Stomach (tissue), 19 donors: ENCODE measurements around the gene STARD10. TPM values are rescaled to one million over a fixed set of nuclear protein-coding genes. Genes with fewer than 3 reads are reported as not detected.
A peak's percentile ranks its signal among the peaks of the same experiment; 100 is the strongest.

ENCODE experiments used
- DNase-seq, 2 donors: peaks; one replicate each; pipeline versions ENCODE4 v3.0.0 to v3.0.0-alpha.2; 2013 to 2019
- H3K27ac ChIP-seq, 5 donors: fragments of 200-600 bp in 4 of 5; sonication (generic) in 4 of 5; one replicate each; pipeline ENCODE4 v1.5.1; 2013 to 2019; ENCODE audit warnings: mild to moderate bottlenecking in 1 of 5, moderate library complexity in 1 of 5
- H3K27me3 ChIP-seq, 3 donors: fragments of 200-600 bp; sonication (generic); one replicate each; pipeline ENCODE4 v1.5.1; 2017 to 2019; ENCODE audit warnings: mixed run types in 1 of 3
- H3K36me3 ChIP-seq, 4 donors: fragments of 200-600 bp; sonication (generic); 1 replicate in 3 of 4; 2 replicates in 1 of 4; pipeline ENCODE4 v1.5.1; 2016 to 2019
- H3K4me1 ChIP-seq, 4 donors: fragments of 200-600 bp; sonication (generic); one replicate each; pipeline ENCODE4 v1.5.1; 2016 to 2019
- H3K4me3 ChIP-seq, 4 donors: fragments of 200-600 bp; sonication (generic) in 3 of 4; one replicate each; pipeline ENCODE4 v1.5.1; 2016 to 2019; ENCODE audit warnings: mild to moderate bottlenecking in 1 of 4
- H3K9me3 ChIP-seq, 4 donors: fragments of 200-600 bp; sonication (generic); one replicate each; pipeline ENCODE4 v1.5.1; 2016 to 2019
- EP300 ChIP-seq: sonication (generic); formaldehyde crosslinking; IDR thresholded peaks from one replicate; pipeline ENCODE4 v1.6.1; 2017; ENCODE audit warnings: antibody characterized with exemption
- POLR2A ChIP-seq, 4 donors: fragments of 450-650 bp; IDR thresholded peaks; one replicate each; pipeline ENCODE4 v1.6.1; 2016; ENCODE audit warnings: antibody characterized with exemption in 4 of 4, control low read depth in 2 of 4, mild to moderate bottlenecking in 1 of 4, moderate library complexity in 1 of 4
- POLR2AphosphoS5 ChIP-seq, 3 donors: sonication (generic); formaldehyde crosslinking; IDR thresholded peaks; one replicate each; pipeline ENCODE4 v1.6.1; 2016; ENCODE audit warnings: antibody characterized with exemption in 3 of 3
- WGBS, 5 donors: extraction: QIAGEN DNeasy Blood & Tissue Kit in 3 of 5; methylation state at CpG; one replicate each; pipeline versions ENCODE4 v1.1.5 to v1.1.7; 2013 to 2018; 5-methylcytosine and 5-hydroxymethylcytosine counted together
- intact Hi-C: fragments of 100-400 bp; cut with DNase I; formaldehyde crosslinking; loops from one replicate; pipeline ENCODE4 v1.15.1; 2023; ENCODE audit warnings: low total_unique reads
- long read RNA-seq, 10 donors: transcript quantifications; one replicate each; lab custom pipeline, GENCODE V29; 2026
- polyA plus RNA-seq, 3 donors: library from polyadenylated mRNA; stranded (reverse); fragments of 200-250 nt; gene quantifications; one replicate each; pipeline ENCODE4 v1.2.3, GENCODE V29; 2013
- total RNA-seq, 5 donors: library from RNA; depleted of rRNA; stranded (reverse); fragments of >200 nt; gene quantifications; one replicate each; pipeline versions ENCODE4 v1.1.0 to v1.2.3, GENCODE V29; 2014 to 2016
- TF ChIP-seq, protein P1 (sequence below), 7 experiments: fragments of 450-650 bp in 4 of 7; fragments of 200-600 bp in 3 of 7; sonication (generic) in 3 of 7; IDR thresholded peaks; one replicate each; pipeline ENCODE4 v1.5.1; 2016 to 2019; ENCODE audit warnings: antibody characterized with exemption in 7 of 7, control low read depth in 2 of 7, mild to moderate bottlenecking in 1 of 7
- donor health status: healthy with polysubstance abuse.
- donor health status: Bipolar disorder and iron deficiency.
- donor health status: healthy.

Gene STARD10, protein sequence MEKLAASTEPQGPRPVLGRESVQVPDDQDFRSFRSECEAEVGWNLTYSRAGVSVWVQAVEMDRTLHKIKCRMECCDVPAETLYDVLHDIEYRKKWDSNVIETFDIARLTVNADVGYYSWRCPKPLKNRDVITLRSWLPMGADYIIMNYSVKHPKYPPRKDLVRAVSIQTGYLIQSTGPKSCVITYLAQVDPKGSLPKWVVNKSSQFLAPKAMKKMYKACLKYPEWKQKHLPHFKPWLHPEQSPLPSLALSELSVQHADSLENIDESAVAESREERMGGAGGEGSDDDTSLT
- total RNA-seq (100 to 1,000 TPM; 125 to 895 (median 321) TPM), polyA plus RNA-seq (100 to 1,000 TPM; 310 to 950 (median 759) TPM)
- long read RNA-seq, donor 1, transcript STARD10-210 (7 exons, 1,100 nt), result major isoform, 42 of 92 reads
- long read RNA-seq, donor 1, partial matches to known transcripts, result 44 of 92 reads
- long read RNA-seq, donor 1, other reads (novel, unspliced or antisense), result 0 of 92 reads
- long read RNA-seq, donor 2, transcript STARD10-210 (7 exons, 1,100 nt), result major isoform, 44 of 80 reads
- long read RNA-seq, donor 2, partial matches to known transcripts, result 28 of 80 reads
- long read RNA-seq, donor 2, other reads (novel, unspliced or antisense), result 0 of 80 reads
- long read RNA-seq, donor 3, transcript STARD10-217 (3 exons, 506 nt), result minor isoform, 5 of 51 reads
- long read RNA-seq, donor 3, transcript STARD10-210 (7 exons, 1,100 nt), result major isoform, 31 of 51 reads
- long read RNA-seq, donor 3, partial matches to known transcripts, result 11 of 51 reads
- long read RNA-seq, donor 3, other reads (novel, unspliced or antisense), result 0 of 51 reads
- long read RNA-seq, donor 4, partial matches to known transcripts, result 0 of 4 reads
- long read RNA-seq, donor 4, other reads (novel, unspliced or antisense), result 0 of 4 reads
- long read RNA-seq, donor 5, transcript STARD10-210 (7 exons, 1,100 nt), result major isoform, 50 of 89 reads
- long read RNA-seq, donor 5, partial matches to known transcripts, result 35 of 89 reads
- long read RNA-seq, donor 5, other reads (novel, unspliced or antisense), result 0 of 89 reads
- long read RNA-seq, donor 6, transcript STARD10-220 (7 exons, 1,085 nt), result minor isoform, 12 of 362 reads
- long read RNA-seq, donor 6, transcript STARD10-210 (7 exons, 1,100 nt), result major isoform, 180 of 362 reads
- long read RNA-seq, donor 6, transcript STARD10-205 (3 exons, 579 nt), result minor isoform, 9 of 362 reads
- long read RNA-seq, donor 6, partial matches to known transcripts, result 138 of 362 reads
- long read RNA-seq, donor 6, other reads (novel, unspliced or antisense), result 15 of 362 reads
- long read RNA-seq, donor 7, transcript STARD10-217 (3 exons, 506 nt), result minor isoform, 5 of 114 reads
- long read RNA-seq, donor 7, transcript STARD10-210 (7 exons, 1,100 nt), result major isoform, 59 of 114 reads
- long read RNA-seq, donor 7, partial matches to known transcripts, result 45 of 114 reads
- long read RNA-seq, donor 7, other reads (novel, unspliced or antisense), result 0 of 114 reads
- long read RNA-seq, donor 8, transcript STARD10-217 (3 exons, 506 nt), result minor isoform, 7 of 111 reads
- long read RNA-seq, donor 8, transcript STARD10-210 (7 exons, 1,100 nt), result major isoform, 56 of 111 reads
- long read RNA-seq, donor 8, partial matches to known transcripts, result 41 of 111 reads
- long read RNA-seq, donor 8, other reads (novel, unspliced or antisense), result 0 of 111 reads
- long read RNA-seq, donor 9, transcript STARD10-210 (7 exons, 1,100 nt), result major isoform, 41 of 85 reads
- long read RNA-seq, donor 9, partial matches to known transcripts, result 33 of 85 reads
- long read RNA-seq, donor 9, other reads (novel, unspliced or antisense), result 0 of 85 reads
- long read RNA-seq, donor 10, transcript STARD10-210 (7 exons, 1,100 nt), result major isoform, 39 of 63 reads
- long read RNA-seq, donor 10, partial matches to known transcripts, result 16 of 63 reads
- long read RNA-seq, donor 10, other reads (novel, unspliced or antisense), result 0 of 63 reads

DNA sequence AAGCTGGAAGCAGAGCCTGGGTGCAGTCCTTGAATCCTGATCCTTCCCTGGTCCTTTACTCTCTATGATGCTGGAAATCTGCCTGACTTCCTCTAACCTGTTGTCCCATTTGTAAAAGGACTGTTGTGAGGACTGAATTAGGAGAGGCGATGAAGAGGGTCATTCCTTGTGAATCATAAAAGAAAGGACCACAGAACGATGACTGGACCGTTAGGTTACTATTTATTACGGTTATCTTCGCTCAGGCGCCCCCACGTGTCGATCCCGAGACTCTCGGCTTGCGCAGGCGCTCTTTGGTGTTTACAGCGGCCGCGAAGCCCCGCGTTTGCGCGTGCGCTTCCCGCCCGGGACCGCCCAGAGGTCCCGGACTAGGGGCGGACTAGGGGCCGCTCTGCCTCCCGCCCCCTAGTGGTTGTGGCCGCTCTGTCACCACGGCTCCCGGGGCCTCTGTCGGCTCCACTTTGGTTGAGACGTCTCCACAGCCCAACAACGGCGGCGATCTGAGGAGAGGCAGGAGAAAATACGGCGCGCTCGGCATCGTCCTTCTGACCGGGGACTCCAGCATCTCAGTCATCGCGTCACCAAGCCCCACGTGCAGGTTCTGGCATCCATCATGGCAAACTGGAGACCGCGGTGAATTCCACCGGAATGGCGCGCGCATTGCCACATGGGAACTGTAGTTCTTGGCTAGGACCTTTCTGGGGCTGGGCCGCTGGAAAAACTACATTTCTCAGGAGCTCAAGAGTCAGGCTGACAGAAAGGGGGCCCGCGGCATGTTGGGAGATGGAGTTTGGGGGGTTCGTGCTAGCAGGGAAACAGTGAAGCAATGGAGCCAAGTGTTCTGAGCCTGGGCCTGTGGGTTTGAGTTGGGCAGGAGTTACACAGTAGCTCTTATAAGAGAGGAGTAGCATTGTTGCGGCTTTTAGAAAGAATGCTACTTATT lies at the start of gene STARD10:
TSS of gene STARD10 (minus strand) at position 623 of the 943 bp plus-strand sequence. CDS start 12,866 bp downstream, outside the sequence.
- intact Hi-C loops, result no loop called here
- H3K4me3 ChIP-seq, result peak within 1 kb of the TSS; percentile 59 to 75 (median 62)
- DNase-seq, result peak; percentile 97 to 99
- peak within 1 kb of the TSS; percentile 91 to 95 (median 94) for H3K27ac ChIP-seq
- peaks cover 25 to 55% (median 41%) of the 10 kb centered on the region in 4 donors for H3K4me1 ChIP-seq
- TF ChIP-seq, protein P1, sequence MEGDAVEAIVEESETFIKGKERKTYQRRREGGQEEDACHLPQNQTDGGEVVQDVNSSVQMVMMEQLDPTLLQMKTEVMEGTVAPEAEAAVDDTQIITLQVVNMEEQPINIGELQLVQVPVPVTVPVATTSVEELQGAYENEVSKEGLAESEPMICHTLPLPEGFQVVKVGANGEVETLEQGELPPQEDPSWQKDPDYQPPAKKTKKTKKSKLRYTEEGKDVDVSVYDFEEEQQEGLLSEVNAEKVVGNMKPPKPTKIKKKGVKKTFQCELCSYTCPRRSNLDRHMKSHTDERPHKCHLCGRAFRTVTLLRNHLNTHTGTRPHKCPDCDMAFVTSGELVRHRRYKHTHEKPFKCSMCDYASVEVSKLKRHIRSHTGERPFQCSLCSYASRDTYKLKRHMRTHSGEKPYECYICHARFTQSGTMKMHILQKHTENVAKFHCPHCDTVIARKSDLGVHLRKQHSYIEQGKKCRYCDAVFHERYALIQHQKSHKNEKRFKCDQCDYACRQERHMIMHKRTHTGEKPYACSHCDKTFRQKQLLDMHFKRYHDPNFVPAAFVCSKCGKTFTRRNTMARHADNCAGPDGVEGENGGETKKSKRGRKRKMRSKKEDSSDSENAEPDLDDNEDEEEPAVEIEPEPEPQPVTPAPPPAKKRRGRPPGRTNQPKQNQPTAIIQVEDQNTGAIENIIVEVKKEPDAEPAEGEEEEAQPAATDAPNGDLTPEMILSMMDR (IDR thresholded peaks at IDR 0.05), result peak in 6 of 7 experiments; percentile 93 to 100 (median 98)
- TF ChIP-seq POLR2A (IDR thresholded peaks at IDR 0.05), result no peak
- no peak for TF ChIP-seq EP300
- TF ChIP-seq POLR2AphosphoS5 (IDR thresholded peaks at IDR 0.05), result peak; percentile 34 to 82 (median 74)
- no peaks in the 10 kb centered on the region for H3K36me3 ChIP-seq
- no peaks in the 10 kb centered on the region for H3K27me3 ChIP-seq
- WGBS, 5 donors, result 1 to 3% (median 1%) methylated on average over 30 to 55 of the region's 55 CpGs
- H3K9me3 ChIP-seq, result no peaks in the 10 kb centered on the region

DNA sequence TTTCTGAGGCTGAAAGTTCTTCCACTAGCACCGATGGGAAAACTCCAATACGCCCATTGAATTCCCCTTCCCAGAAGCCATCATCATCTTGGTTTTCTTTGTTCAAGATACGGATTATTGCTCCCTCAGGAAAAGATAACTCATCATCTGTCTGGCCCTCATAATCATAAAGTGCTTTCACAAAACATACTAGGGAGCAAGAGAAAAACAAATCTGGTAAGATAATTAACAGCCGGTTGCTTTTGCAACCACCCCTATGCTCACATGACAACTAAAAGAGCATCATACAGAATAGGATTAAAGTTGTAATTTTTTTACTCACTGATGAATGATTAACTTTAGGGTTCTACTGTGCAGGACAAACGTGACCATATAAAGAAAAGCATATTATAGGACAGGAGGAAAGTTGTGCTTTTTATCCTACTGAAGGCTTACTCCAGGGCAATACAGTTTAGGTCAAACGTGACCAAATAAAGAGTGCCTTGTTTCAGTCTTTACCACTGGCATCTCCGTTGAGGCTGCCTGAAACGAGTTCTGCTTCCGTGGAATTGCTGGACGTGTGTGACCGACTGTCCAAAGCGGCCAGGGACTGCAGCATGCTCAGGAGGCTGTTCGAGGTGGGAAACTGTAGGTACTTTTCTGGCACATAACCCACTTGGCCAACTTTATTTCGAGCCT lies 48.9 kb upstream of the STARD10 start:
- no peaks in the 10 kb centered on the region for H3K27me3 ChIP-seq
- no peak overlapping the region for H3K4me3 ChIP-seq
- 87 to 92% (median 90%) methylated on average over 14 of the region's 14 CpGs for WGBS, 5 donors
- TF ChIP-seq, protein P1 (IDR thresholded peaks at IDR 0.05), result no peak
- TF ChIP-seq POLR2A (IDR thresholded peaks at IDR 0.05), result no peak
- TF ChIP-seq POLR2AphosphoS5 (IDR thresholded peaks at IDR 0.05), result no peak
- TF ChIP-seq EP300, result no peak
- H3K4me1 ChIP-seq, result peaks cover 0 to 4% (median 0%) of the 10 kb centered on the region in 4 donors
- peaks cover 16 to 74% (median 72%) of the 10 kb centered on the region in 4 donors for H3K36me3 ChIP-seq
- no peaks in the 10 kb centered on the region for H3K9me3 ChIP-seq
- H3K27ac ChIP-seq, result no peak overlapping the region
- intact Hi-C loops, result no loop called here
- no peak for DNase-seq

DNA sequence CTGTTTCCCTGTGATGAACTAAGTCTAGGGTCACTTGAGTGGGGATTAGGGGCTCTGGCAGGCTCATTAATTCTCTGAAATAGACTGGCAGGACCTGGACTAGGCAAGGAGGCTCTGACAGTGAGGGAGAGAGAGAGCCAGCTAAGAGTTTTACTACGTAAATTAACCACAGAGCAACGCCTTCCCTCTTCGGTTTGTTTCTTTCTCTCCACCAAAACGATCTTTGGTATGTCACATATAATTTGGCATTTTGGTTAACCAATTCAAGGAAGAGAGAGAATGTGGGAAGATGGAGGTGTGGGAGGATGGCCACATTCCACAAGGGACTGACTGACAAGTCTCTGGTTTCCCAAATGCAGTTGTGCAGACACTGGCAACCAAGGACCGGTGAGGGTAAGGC lies 48.3 kb upstream of the STARD10 start:
- peaks cover 0 to 4% (median 0%) of the 10 kb centered on the region in 4 donors for H3K4me1 ChIP-seq
- WGBS, 5 donors, result 81 to 93% (median 83%) methylated on average over 5 of the region's 5 CpGs
- H3K27me3 ChIP-seq, result no peaks in the 10 kb centered on the region
- H3K9me3 ChIP-seq, result no peaks in the 10 kb centered on the region
- no peak for DNase-seq
- intact Hi-C loops, result no loop called here
- H3K27ac ChIP-seq, result no peak overlapping the region
- H3K36me3 ChIP-seq, result peaks cover 16 to 81% (median 78%) of the 10 kb centered on the region in 4 donors
- TF ChIP-seq EP300 (no peak), POLR2A (IDR thresholded peaks at IDR 0.05) (no peak), POLR2AphosphoS5 (IDR thresholded peaks at IDR 0.05) (no peak)
- TF ChIP-seq, protein P1 (IDR thresholded peaks at IDR 0.05), result no peak
- no peak overlapping the region for H3K4me3 ChIP-seq
